Germinal center (tissue), 1 donor: Measurements from ENCODE around the gene B3GNT9.
"Not testable (repeated sequence)": the region's sequence is repeated elsewhere in the genome, so short reads cannot be mapped to it uniquely, and the experiment has no call there.

Experiments used
- DNase-seq: peaks from one replicate; pipeline ENCODE4 v3.0.0; 2012; ENCODE audit warnings: mixed read lengths, low spot score

B3GNT9 gene

DNA sequence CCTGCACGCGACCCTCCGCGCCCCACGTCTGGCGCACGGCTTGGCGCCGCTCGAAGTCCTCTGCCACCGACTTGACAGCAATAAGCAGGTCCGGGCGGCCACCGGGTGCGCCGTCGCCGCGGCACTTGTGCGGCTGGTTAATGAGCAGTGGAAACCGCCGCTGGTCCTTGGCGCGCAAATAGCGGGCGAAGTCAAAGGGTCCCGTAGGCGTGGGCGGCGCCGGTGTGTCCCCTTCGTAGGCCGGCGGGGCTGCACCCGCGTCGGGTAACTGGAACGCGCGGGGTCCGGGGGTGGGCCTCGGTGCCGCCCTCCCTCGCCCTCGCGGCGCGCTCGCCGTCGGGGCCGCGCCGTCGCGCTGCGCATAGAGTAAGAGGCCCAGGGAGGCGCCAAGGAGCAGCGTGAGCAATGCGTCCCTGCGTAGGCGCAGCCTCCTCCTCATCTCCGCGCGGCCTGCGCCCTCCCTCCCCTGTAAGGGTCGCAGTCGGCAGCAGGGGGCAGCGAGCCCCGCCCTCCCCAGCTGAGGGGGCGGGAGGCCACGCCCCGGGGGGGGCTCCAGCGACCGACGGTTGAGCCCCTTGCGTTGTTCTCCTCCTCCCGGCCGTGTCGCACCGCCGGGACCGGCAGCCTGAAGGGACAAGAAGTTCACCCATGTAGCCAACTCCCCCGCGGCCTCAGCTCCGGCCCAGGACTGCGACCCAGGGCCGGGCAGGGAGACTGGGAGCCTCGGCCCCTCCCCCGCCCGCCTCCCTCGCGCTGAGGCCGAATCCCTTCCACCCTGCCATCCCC is 558 bp downstream of the B3GNT9 start:
- peak; percentile 62 for DNase-seq

DNA sequence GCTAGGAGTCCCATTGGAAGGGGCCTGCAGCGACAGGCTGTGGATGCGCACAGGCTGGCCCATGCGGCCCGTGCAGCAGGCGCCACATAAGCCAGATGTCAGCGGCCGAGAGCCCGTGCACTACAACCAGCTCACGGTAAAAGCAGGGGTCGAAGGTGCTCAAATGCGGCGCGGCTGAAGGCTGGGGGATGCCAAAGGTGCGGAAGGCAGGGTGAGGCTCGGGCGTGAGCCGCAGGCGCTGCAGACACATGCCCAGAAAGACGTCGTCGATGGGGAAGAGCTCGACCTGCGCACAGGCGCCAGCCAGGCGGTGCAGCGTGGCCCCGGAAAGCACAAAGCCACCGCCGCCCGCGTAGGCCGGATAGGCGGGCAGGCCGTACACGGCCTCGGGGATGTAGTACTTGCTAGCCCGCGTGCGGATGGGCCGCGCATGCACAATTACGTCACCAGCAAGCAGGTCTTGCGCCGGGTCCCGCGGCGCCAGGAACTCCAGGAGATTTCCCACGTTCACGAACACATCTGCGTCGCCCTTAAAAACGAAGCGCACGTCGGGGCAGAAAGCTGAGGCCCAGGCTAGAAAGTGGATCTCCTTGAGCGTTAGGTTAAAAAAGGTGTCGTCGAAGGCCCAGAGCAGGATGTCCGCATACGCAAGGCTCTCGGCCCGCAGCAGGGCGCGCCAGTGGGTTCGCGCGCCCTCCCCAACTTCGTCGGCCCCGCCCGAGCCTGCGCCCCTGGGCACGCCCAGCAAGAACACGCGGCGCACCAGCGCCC is 1.3 kb downstream of the B3GNT9 start:
- DNase-seq = no peak

DNA sequence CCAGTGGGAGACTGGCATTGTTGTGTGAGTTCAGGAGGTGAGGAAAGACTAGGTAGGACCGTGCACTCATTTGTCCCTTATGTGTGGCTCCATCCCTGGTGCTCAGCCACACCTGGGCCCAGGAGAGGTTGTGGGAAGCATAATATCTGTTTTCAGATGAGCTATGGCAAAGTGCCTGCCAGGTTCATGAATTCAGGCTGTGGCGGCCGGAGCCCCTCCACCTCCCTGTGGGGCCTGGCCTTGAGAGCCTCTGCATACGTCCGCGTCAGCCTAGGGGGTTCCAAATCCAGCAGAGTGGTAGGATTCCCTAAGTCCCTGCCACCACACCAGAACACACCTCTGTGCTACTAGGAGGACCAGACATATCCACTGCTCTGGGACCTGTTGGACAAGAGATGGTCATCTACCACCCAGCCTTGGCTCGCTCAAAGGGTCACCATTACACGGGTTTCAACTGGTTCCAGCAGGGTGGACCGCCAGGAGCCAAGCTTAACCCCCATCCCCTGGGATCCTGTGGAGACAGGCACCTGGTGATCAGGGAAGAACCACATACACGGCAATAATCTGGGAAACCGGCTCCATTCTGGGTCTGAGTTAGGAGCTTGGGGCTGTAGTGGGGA is 2.0 kb downstream of the B3GNT9 start:
- no peak for DNase-seq

DNA sequence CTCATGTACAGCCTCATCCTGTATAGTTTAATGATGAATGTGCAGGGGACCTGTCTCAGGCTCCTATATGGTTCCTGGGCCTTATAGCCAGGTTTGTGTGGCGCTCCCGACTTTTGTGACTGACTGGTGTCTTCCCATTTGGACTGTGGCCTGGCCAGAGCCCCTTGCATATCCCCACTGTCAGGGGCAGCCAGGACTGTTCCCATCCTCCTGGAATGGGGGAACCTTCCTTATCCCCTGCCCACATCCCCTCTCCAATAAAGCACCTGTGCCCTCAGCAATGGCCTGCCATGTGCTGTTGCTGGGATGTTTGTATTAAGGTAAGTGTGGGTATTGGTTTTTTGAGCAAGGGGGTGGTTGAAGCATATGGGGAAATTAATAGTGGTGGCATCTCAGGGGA is 2.6 kb downstream of the B3GNT9 start:
- DNase-seq = no peak

DNA sequence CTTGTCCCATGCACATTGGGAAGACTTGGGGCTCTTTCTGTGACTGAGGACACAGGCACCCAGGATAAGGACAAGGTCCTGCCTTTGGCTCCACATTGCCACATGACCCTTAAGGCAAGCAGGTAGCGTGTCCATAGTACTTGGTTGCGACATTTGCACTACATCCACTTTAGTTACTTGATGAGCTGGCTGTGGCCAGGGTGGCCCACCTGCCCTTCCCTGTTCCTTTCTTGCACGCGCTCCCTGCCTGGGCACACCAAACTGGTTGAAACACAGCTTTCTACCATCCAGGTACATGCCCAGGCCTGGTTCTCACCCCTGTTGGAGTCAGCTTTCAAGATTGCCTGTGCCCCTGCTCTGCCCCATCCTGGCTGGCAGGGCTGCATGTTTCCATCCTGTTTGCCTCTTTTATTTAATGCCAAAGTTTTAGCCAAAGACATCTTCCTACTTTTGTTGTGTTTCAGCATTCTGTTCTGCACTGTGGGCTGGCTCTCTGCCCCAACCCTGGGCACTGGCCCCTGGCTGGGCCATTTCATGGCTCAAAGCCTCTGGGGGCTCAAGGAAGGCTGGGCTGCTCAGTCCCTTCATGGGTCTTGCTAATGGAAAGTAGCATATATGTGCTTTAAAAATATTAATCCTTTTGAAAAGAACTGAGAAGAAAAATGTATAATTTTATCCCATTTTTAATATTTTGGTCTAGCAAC is 3.2 kb downstream of the B3GNT9 start:
- DNase-seq = no peak

DNA sequence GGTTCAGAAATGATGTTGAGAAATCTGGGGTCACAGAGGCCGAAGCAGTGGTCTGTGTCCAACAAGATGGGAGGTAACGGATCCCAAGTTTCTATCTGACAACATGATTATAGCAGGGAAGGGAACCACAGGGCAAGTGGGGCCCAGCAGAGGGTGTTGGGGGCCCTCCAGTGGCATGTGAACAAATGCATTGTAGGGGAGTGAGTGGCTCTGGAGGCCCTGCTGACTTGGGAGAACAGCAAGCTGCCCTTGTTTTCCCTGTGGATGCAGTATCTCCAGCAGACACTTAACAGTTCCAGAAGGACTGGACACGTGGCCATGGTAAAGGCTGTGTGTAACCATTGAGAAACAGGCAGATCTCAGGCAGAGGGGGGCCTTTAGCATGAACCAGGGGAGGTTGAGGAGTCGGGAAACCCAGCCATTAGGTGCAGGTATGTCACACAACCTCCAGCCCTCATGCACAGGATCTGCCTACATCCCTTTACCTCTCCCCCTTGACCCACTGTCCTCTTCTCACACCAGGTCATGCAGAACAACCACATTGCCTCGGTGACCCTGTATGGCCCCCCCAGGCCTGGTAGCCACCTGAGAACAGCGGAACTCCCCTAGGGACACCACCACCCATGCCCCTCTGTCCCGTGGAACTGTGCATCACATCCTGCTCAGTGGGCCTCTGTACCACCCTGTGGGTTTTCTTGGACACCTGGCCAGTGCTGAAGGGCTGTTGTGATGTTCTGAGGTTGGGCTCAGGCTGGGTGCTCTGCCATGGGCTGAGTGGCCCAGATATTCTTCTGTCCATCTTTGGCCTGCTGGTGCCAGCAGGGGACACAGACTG is 4.1 kb downstream of the B3GNT9 start:
- no peak for DNase-seq

DNA sequence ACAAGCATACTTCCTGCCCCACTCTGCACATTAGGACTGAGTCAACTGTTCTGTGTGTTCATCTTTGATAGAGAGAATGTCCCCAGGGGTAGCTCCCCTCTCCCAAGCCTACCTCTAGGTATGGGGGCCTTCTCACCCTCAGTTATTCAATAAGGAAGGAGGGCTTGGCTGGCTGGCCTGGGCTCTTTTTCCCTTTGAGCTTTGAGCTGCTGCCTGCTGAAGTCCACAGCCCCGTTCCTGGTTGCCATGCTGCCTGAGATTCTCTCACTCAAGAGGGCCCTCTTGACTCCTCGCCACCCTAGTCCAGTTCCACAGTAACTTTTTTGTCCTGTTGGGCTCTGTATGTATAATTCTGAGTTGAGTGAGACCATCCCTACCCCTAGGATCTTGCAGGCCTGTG is 5.1 kb downstream of the B3GNT9 start:
- DNase-seq = no peak

DNA sequence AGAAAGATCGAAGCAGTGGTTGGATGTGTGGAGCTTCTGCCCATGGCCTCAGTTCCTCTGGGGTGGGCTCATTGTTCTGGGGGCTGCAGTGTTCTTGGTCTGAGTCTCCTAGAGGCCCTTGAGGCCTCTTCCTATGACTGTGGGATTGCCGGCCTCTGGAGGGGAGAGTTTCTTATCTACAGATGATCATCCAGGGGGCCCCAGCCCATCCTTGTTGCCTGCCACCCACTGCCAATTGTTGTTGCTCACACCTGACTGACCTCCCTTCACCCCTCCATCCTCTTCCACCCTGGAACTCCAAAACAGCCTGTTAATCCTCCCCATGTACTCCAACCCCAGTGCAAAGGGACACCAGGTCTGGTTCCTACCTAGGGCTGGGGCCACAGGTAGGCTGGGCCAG is 5.9 kb downstream of the B3GNT9 start:
- DNase-seq = no peak

DNA sequence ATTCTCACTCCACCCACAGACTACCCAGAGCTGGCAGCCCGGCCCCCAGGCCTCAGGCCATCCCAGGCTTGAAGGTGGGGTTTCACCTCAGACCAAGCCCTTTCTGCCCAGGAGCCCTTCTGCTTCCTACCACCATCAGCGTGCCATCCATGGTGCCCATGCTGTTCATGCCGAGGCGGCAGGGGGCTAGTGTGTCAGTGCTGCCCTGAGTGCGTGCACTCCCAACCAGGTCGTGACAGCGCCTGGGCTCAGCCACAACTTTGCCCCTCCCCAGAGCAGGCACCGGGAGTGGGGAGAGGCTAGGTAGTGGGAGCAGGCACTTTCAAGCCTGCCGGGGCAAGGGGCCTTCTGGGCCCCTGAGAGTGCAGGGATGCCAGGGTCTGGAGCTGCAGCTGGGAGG is 8.5 kb downstream of the B3GNT9 start:
- no peak for DNase-seq

DNA sequence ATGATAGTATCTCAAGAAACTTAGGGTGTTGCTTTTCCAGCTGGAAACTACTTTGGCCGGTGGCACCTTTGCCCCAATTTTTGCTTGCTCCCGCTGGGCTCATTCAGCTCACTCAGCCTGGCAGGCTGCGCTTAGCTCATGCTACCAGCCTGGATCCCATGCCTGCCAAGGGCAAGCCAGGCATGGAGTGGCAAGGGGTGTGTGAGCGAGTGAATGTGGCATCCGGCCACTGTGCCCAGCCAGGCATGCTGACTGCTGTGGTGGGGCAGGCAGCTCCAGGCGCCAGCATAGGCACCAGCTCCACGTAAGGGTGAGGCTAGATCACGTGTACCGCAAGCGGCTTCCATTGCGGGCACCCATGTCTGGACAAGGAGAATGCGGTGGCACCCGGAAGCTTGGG is 9.4 kb downstream of the B3GNT9 start:
- no peak for DNase-seq

DNA sequence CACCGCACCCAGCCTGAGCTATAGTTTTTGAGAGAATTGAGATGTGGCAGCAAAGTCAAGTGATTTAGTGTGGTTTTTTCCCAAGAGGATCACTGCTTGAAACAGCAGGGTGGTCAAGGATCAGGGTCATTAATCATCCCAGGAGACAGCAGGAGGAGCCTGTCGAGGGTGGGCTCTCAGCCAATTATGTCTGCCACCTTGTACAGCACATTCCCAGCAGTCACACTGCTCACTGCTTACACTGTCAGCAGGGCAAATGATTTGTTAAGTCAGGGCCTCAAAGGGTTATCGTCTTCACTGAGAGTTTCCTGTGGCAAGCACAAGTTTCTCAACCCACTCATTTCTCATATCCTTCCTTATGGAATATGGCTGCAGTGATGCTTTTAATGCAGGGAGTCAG is 13.2 kb downstream of the B3GNT9 start:
- DNase-seq = no peak

DNA sequence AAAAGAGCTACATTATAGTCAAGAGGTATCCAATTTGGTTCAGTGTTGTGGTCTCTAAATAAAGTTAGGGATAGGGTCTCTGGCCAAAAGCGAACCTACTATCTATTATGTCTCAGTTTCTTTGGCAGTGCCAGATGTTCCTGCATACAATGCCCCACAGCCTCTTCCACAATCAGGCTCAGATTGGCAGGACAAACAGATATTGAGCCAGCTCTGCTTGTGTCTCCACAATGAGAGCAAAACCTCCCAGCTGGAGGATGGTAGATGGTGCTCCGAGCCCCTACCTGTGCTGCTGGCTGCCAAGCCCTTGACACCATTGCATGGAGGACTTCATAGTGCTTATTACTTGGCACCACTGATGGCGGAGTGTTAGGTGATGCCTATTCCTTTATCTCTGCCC is 21.4 kb downstream of the B3GNT9 start:
- no peak for DNase-seq

DNA sequence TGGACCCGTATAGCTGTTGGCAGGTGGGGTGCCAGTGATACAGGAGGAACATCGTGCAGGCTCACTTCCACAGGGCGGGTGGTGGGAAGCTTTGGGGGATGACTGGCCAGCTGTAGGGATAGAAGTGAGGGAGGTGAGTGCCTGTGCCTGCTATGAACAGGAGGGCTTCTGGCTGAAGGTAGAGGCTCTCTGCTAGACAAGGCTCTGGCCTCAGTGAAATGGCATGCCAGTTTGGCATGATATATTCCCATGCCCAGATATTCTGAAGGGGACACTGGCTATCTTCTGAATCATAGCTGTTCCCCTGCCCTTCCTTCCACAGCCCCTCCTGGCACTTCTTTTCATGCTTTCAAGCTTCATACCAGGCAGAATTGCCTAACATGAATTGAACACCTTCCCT is 21.9 kb downstream of the B3GNT9 start:
- no peak for DNase-seq

DNA sequence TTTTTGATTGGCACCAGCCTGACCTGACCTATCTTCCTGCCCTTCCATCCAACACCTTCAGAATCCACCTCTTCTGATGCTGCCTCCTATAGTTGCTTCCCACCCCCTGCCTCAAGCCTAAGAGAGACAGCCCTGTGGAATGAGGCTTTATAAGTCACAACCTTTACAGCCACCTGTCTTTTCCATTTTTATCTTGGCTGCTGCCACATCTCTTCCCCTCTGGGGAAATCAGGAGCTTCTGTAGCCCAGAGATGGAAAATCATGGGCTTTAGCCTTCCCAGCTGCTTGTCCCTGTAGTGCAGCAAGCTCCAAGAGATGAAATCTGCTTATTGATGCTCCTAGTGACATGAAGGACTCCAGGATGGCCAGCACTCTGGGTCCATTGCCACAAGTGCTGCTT is 22.4 kb downstream of the B3GNT9 start:
- no peak for DNase-seq

DNA sequence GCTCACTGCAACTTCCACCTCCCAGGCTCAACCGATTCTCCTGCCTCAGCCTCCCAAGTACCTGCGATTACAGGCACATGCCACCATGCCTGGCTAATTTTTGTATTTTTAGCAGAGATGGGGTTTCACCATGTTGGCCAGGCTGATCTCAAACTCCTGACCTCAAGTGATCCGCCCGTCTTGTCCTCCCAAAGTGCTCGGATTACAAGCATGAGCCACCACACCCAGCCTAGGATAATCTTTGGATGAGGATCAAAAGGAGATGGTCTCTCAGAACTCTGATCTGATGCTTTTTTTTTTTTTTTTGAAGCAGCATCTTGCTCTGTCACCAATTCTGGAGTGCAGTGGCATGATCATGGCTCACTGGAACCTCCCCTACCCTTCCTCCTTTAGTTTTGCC is 28.0 kb downstream of the B3GNT9 start:
- DNase-seq = not testable (repeated sequence)

DNA sequence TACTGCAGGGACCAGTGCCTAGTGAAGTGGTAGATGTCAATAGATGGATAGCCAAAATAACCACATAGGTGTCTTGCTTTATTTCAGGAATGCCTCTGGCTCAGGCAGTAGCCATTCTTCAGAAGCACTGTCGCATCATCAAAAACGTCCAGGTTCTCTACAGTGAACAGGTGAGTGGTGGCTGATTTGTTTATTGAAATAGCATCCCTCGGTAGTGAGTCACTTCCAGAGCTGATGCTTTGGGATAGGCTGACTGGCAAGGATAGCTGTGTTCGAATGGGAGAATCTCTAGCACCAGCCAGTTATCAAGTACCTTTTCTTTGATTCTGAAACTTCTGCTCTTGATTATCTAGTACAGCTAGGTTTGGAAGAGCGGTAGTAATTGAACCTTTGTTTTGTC is 30.8 kb downstream of the B3GNT9 start:
- no peak for DNase-seq

DNA sequence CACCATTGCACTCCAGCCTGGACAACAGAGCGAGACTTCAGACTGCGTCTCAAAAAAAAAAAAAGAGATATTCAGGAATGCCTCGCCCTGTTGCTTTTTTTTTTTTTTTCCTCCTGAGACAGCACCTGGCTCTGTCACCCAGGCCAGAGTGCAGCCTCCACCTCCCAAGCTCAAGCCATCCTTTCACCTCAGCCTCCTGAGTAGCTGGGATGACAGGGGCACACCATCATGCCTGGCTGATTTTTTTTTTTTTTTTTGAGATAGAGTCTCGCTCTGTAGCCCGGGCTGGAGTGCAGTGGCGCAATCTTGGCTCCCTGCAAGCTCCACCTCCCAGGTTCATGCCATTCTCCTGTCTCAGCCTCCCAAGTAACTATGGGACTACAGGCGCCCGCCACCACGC is 33.1 kb downstream of the B3GNT9 start:
- no peak for DNase-seq

DNA sequence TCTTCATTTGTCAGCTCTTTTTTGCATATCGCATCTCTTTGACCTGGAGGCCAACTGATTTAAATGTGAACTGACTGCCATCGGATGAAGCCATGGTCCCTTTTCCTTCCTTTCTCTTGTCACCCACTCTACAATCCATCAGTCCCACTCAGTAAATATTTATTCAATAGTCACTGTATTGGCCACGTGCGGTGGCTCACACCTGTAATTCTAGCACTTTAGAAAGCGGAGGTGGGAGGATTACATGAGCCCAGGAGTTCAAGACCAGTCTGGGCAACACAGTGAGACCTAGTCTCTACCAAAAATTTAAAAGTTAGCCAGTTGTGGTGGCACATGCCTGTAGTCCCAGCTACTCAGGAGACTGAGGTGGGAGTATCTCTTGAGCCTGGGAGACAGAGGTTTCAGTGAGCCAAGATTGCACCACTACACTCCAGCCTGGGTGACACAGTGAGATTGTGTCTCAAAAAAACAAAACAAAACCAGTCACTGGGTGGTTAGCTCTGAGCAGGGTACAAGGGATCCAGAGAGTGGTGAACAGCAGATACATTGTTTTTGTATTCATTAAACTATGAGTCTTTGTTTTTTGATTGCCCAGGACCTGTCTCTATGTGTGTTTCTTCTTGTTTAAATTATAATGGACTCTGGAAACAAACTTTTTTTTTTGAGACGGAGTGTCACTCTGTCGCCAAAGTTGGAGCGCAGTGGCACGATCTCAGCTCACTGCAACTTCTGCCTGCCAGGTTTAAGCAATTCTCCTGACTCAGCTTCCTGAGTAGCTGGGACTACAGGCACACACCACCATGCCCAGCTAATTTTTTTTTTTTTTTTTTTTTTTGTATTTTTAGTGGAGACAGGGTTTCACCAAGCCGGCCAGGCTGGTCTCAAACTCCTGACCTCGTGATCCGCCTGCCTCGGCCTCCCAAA is 34.1 kb downstream of the B3GNT9 start:
- no peak for DNase-seq

DNA sequence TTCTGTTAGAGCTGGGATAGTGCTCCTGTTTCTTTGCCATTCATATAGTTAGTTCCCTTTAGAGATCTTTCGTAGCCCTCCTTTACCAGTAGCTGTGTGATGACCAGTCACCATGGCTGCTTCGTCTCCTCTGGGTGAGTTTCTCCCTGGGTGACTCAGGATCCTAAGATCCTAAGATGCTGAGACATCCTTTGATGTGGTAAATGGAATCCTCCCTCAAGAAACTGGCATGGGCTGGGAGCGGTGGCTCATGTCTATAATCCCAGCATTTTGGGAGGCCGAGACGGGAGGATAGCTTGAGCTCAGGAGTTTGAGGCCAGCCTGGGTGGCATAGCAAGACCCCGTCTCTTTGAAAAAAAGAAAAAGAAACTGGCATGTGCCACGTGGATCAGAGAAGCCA is 35.2 kb downstream of the B3GNT9 start:
- no peak for DNase-seq

DNA sequence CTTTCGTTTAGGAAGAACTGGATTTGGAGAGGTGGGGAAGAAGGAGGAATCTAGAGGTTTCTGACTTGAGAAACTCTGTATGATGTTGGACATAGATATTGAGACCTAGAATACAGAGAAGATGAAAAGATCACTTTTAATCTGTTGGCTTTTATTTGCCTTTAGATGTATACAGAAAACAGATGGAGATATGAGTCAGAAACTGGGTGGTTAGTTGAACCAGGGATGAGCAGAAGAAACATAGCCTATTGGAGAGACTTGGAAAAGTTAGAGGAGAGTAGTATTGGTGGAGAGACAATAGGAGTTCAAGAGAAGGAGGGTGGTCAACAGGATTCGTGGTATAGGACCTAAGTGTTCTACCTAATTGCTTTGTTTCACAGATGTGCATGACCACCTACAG is 36.0 kb downstream of the B3GNT9 start:
- no peak for DNase-seq
